Panc1 (cell line): ENCODE results near the gene GLTP.

Experiments used
- CTCF ChIP-seq: fragments of 450-650 bp; IDR thresholded peaks from 2 replicates; pipeline ENCODE4 v1.5.1; 2017; ENCODE audit warnings: mild to moderate bottlenecking
- POLR2AphosphoS5 ChIP-seq: IDR thresholded peaks from 2 replicates; pipeline ENCODE4 v1.6.1; 2012; ENCODE audit warnings: mild to moderate bottlenecking, low read depth, low read length, moderate library complexity
- TF ChIP-seq, protein P1 (sequence below), 2 experiments: IDR thresholded peaks; 2 replicates each; pipeline ENCODE4 v1.6.1; 2011 to 2012; ENCODE audit warnings: low read depth in 2 of 2, control low read depth in 1 of 2, low read length in 1 of 2, mild to moderate bottlenecking in 1 of 2, moderate library complexity in 1 of 2; ENCODE audit not compliant: insufficient read depth in 1 of 2

DNA sequence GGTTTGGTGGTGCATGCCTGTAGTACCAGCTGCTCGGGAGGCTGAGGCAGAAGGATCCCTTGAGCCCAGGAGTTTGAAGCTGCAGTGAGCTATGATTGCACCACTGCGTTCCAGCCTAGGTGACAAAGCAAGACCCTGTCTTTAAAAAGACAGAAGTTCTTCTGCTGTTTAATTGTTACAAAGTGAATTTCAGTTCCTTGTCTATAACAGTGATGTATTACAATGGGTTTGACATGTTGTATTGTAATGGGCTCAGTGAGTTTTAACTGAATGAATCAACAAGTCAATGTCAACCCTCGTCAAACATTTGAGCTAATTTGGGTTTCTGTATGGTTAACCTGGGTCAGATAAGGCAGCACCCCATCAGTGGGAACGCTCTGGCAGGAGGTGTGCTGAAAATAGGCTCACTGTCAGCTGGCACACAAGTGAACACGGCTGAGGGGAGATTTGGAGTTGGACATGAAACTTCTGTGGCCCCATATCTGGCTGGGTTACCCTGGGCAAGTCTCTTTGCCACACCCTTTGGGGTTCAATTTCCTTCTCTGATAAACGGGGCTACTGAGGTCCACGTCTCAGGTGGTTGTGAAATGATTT is 33.1 kb downstream of the GLTP start:
- TF ChIP-seq POLR2AphosphoS5 (no peak), CTCF (no peak)
- TF ChIP-seq, protein P1, sequence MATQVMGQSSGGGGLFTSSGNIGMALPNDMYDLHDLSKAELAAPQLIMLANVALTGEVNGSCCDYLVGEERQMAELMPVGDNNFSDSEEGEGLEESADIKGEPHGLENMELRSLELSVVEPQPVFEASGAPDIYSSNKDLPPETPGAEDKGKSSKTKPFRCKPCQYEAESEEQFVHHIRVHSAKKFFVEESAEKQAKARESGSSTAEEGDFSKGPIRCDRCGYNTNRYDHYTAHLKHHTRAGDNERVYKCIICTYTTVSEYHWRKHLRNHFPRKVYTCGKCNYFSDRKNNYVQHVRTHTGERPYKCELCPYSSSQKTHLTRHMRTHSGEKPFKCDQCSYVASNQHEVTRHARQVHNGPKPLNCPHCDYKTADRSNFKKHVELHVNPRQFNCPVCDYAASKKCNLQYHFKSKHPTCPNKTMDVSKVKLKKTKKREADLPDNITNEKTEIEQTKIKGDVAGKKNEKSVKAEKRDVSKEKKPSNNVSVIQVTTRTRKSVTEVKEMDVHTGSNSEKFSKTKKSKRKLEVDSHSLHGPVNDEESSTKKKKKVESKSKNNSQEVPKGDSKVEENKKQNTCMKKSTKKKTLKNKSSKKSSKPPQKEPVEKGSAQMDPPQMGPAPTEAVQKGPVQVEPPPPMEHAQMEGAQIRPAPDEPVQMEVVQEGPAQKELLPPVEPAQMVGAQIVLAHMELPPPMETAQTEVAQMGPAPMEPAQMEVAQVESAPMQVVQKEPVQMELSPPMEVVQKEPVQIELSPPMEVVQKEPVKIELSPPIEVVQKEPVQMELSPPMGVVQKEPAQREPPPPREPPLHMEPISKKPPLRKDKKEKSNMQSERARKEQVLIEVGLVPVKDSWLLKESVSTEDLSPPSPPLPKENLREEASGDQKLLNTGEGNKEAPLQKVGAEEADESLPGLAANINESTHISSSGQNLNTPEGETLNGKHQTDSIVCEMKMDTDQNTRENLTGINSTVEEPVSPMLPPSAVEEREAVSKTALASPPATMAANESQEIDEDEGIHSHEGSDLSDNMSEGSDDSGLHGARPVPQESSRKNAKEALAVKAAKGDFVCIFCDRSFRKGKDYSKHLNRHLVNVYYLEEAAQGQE (IDR thresholded peaks at IDR 0.05; ENCODE audit: insufficient read depth in 1 of 2, low read depth in 2 of 2, low read length in 1 of 2): no peak
